Measurements from ENCODE around the gene AAK1.
A peak's percentile ranks its signal among the peaks of the same experiment; 100 is the strongest.
"Not testable (repeated sequence)": the region's sequence is repeated elsewhere in the genome, so short reads cannot be mapped to it uniquely, and the experiment has no call there.

AAK1 gene

DNA sequence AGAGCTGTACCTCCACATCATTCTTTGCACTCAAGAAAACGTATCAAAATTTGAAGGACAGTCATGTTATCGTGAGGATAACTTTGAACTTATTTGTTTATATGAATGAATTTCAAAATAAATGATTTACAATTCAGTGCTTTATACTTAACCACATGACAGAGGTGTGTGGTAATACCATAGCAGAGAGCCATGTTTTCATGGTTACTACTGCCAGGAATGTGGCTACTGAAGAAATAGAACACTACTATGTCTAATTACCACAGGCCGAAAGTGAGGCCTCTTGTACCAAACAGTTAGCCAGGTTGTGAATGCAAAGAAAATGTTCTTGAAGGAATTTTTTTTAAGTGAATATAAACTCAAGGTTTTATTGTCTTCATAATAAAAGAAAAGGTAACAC lies 49.2 kb downstream of the AAK1 start:
- DNase-seq = no peak

DNA sequence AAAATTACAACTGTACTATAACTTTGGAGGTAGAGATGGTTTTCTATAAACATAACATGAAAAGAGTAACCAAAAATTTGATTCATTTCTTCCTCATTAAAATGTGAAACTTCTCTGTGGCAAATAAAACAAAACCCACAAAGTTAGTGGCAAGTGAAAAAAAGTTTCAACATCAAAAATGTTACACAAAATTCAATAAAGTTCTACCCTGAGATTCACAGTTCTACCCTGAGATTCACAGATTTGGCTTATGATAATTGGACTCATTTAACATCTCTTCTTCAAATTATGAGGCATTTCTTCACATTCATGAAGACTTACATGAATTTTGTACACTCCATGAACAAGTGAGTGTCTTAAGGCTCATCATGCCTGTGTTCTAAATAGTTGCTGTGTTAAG lies 51.0 kb downstream of the AAK1 start:
- DNase-seq = no peak

DNA sequence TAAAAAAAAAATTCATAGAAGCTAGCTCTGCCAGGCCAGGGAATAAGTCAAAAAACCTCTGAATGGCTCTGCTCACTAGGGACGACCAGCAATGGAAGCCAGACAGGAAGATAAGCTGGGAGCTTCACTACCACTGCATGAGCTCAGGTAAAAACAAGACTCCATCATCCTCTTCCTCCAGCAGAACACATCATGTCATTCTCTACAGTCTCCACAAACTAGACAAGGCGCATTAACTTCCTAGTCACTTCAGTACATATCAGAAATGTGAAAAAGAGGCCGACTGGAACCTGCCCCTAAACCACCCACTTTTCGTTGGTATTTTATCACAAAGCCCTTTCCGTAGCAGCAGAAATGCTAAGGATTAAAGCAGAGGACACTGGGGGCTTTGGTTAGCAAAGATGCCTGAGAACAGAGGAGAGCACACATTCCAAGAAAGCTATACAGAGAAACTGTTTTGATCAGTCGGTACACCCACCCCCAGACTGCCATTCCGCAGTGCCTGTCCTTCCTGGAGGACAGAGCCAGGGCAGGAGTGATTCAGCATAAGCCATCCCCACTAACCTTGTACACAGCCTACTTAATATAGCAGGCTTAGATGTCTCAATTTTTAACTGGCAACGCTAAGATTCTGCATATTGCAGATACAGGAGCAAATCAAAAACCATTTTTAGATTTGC lies 53.4 kb downstream of the AAK1 start:
- no peak for DNase-seq

DNA sequence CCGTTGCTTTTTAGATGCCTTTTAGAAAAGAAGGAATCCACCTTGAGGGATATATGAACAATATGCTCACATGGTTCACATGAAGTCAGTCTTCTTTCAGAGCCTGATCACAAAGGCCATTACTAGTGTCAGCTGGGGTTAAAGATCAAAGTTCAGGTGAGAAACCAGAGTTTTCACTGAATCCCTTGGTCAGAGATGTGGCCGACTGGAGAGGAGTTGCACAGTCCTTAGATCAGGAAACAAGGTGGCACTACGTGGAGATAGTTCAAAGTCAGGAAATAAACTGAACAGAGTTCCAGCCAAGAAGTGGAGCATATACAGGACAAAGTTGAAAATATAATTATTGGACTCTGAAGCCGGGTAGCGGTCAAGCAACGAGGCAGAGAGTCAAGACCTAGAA lies 54.6 kb downstream of the AAK1 start:
- no peak for DNase-seq

DNA sequence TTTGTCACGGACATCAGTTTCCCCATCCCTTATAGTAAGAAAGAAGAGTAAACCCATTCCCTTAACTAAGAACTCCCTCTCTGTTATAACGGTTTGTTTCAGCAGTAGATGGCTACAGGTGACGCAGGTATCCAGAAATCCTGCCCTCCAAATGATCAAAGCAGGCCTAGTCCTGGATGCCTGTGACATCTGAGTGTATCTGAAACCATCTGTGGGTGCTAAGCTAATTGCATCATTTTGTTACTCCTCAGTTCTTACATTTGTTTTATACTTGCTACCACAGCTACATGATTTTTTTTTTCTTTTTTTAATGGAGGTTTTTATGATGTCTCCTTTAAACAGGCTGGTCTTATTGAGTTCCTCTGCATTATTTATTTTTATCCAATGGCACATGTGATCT lies 55.1 kb downstream of the AAK1 start:
- DNase-seq = no peak

DNA sequence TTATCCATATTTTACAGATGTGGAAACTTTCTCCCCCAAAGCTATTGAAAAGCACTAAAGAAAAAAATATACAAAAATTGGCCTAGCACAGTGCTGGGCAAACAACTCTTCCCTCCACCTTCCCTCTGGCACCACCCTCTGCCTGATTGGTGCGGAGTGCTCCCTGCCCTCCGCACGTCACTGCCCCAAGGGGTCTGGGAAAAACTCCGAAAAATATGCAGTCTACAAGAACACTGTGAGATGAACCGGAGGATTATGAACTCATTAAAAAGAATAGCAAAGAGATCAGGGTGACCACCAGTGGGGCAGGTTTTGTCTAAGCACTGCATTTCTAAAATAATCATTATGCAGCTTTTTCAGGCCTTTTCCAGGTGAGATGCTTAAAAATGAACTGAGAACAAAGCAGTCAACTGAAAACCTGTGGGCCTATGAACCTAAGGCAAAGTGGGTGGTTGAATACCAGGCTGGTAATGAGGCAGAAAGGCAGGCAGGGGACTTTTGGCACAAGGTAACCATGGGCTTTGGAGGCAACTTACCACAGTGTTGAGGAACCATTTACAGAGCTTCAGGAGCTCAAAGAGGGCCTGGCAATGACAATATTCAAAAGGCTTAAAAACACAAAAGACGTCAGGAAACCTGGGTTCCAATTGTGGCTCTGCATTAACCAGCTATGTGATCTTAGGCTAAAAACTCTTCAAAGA lies 57.5 kb downstream of the AAK1 start:
- no peak for DNase-seq

DNA sequence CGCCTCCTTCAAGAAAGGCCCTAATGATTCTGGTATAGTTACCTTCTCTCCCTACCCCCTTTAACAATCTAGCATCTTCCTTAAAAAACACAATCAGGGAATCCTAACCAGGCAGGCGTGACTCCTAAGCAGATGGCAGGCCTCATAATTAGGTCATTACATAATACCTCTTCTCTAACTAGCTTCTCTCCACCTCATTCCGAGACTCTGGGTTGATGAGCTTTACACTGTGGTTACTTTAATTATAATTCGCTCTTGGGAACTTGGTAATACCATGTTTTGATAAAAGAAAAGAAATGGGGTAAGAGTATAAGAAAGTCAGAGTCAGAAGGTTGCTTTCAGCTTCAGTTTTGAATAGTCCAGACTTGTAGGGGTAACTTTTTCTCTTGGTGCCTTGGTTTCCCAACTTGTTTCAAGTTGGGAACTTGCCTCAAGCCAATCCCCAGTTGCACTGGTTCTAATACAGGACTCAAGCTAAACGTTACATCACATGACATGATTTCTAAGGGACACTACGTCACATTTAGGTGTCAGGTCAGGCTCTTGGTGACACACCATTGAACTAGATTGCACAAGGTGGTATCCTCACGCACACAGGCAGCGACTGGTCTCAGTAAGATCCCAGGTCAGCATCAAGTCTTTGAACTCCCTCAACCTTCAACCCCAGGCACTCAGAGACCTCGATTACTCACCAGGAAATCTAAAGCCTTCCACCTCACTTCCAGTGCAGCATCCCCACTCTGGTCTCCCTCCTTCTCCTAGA lies 59.2 kb downstream of the AAK1 start:
- DNase-seq = no peak

DNA sequence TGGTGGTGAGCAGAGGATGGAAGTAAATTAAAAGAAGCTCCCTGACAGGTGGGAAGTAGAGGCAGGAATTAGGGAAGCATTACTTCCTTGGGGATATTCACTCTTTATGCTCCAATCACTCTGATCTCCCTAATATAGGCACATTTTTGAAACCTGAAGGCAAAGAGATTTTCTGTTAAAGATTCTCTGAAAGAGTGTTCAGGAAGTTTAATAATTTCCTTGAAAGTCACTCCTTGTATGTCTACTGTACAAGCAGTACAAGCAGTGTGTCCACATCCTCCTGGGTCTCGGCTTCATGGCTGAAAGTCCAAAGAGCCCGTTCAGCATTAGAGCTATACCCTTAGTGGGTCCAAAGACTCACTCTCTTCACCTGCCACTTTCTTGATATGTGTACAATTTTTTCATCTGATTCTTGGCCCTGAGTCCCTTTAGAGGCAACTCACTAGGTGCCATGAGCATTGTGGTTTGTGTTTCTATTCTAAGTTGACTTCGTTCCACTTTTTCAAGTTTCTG lies 60.2 kb downstream of the AAK1 start:
- no peak for DNase-seq

DNA sequence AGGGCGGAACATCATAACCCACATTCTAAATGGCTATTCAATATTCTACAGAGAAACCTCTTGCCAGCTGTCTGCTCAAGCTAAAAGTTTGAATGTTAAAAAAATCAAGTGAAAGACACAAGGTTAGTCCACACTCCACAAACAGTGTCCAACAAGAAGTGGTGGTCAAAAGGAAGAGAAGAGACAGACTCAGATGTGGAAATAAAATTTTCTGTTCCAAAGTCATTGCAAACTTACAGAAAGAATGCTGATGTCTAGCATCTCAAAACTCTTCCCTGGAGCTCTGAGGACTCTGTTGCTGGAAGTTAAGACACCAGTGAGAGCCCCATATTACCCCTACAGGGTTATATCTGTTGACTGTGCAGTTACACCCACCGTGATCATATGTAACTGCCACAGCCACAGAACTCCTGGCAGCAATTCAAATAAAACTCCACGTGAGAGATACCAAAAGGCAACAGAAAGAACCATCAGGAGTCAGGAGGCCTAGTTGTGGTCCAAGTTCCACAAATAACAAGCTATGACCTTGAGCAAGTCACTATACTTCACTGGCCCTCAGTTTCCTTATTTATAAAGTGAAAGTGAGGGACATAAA lies 60.9 kb downstream of the AAK1 start:
- DNase-seq = peak; percentile 2

DNA sequence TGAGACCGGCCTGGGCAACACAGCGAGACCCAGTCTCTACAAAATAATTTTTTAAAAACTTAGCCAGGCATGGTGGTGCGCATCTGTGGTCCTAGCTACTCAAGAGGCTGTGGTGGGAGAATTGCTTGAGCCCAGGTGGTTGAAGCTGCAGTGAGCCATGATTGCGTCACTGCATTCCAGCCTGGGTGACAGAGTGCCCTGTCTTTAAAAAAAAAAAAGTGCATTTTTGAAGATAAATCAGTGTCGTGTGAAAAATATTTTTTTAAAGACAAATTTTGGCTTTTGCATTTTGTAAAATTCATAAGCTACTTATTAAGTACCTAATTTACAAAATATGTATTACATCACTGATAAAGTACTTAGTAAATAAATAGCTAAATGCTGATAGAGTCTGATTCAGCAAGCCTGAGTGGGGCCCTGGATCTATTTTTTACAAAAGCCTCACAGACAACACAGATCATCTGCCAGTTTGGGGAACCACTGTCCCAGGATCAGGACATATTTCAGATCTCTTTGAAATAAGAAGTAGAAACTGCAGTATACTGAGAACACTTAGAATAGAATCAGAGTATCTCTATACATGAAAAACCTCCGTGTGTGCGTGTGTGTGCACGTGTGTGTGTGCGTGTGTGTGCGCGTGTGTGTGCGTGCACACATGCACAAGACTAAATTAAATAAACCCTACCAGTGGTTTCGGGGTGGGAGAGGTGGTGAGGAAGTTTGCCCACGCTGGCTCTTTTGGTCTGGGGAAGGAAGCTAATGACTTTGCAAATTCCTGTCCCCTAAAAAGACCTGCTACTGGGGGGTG lies 61.6 kb downstream of the AAK1 start:
- no peak for DNase-seq

DNA sequence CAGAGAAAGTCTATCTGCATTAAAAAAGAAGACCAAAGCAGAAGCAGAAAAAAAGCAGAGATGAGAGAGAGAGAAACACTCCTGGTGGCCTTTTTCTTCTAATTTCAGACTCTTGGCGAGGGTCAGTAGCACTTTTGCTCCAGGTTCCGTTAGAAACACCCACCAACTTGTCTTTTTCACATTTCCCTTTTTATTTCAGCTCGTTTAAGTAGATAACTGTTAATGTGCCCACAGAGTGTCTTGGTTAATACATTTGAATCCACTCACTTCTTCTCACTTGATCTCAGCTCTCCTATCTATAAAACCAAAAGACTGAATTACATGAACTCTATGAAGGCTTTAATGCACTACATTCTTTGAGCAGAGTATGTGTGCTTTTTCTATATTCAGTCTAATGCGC lies 63.1 kb downstream of the AAK1 start:
- no peak for DNase-seq

DNA sequence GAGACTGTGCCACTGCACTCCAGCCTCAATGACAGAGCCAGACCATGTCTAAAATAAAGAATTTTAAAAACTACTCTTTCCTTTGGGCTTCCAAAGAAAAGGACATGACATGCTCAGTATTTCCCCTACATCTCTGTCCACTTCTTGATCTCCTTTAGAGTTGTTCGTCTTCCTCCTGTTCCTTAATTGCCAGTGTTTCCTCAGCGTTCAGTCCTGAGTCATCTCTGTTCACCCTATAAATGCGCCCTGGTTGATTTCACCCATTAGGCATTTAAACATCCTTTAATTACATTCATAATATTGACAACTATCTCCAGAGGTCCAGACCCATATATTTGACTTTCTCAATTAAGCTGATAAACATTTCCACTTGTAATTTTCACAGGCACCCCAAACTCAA lies 64.0 kb downstream of the AAK1 start:
- DNase-seq = no peak

DNA sequence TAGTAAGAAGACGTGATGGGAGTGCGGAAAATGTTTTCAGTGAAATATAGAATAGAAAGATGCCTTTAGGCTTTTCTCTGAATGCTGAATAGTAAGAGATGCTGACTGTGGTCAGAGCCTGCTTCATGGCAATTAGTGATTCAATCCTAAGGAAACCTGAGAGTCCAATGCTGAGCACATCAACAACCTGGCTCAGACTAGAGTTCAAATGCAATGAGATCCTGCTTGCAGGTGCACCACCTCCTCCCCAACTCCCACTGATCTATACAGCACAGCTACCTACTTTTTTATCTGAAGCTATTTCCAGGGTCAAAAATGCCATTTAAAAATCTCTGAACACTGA lies 65.4 kb downstream of the AAK1 start:
- no peak for DNase-seq

DNA sequence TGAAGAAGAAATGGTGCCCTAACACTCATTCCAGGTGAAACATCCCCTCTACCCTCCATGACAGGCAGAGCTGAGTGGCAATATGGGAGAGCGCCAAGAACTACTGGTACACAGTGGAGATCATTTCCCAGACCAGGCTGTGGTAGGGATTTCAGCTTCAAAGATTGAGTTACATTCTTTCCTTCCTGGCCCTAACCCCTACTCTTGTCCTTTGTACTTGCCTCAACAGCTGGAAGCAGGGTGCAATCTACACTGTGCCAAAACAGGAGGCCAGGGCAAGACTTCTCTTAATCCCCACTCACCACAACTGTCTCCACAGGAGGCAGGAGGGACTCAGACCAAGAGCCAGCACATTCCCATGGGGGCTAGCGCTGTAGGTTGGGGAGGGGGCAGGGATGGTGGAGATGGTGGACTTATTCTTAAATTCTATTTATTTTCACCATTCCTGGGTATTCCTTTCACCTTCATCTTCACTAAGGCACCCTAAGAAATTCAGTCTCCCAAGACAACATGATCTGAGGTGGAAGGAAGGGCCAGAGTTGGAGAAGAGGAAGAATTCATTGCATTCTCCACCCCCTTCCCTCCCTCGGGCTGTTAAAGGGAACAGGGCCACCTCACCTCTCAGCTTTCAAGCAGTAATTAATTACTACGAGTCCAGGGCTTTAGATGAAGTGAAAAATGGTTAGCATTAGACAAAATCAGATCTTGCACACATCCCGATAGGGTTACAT lies 65.9 kb downstream of the AAK1 start:
- no peak for DNase-seq

DNA sequence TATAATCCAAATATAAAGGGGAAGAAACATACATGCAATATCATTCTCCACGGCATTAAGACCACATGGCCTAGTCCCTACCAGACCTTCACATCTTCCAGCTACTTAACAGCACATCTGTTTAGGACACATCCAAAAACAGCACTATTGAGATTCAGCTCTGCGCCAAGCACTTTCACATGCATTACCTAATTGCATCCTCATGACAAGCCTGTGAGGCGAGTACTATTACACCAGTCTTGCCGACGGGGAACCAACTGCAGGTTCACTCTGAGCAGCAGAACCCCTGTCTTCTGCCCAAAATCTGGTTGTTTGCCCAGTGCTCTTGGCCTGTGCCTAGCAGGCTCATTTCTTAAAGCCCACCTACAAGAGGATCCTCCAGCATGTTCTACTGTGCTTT lies 66.7 kb downstream of the AAK1 start:
- DNase-seq = no peak

DNA sequence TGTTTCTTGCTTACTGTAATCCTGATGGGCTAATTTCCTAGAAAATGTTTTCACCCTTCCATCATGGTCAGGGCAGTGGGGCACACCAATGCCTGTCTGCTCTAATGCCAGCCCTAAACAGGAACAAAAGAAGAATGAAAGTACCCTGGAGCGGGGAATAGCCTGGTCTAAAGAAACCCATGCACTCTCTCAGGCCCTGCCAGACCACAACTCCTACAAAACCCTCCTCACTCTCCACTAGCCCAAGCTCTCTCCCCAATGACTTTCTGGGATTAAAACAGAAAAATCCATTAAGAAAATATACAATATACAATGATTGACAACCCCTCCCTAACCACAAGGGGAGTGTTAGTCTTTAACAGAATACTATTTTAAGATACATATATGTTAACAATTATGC lies 67.6 kb downstream of the AAK1 start:
- DNase-seq = no peak

DNA sequence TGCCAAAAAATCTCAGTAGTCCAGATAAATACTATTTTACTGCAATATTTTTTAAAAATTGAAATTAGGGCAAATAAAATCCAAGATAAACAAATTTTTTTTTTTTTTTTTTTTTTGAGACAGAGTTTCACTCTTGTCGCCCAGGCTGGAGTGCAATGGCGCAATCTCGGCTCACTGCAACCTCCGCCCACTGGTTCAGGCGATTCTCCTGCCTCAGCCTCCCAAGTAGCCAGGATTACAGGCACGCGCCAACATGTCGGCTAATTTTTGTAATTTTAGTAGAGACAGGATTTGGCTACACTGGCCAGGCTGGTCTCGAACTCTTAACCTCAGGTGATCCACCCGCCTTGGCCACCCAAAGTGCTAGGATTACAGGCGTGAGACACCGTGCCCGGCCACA lies 68.2 kb downstream of the AAK1 start:
- not testable (repeated sequence) for DNase-seq

DNA sequence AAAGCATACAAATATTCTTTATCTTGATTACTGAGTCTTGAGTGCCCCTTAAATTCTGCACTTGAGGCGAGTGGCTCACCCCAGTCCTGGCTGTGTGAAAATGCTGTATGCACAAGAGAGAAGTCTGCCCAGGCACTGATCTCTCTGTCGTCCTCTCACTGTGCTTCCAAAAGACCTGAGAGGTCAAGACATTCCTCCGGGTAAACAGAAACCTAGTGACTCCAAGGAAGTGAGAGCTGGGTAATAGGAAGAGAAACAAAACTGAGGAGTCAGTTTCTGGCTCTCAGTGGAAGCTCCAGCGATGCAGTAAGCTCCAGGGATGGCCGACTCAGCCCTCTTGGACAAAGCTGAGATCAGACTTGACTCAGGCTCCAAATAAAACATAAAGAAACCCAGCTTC lies 70.9 kb downstream of the AAK1 start:
- DNase-seq = no peak

DNA sequence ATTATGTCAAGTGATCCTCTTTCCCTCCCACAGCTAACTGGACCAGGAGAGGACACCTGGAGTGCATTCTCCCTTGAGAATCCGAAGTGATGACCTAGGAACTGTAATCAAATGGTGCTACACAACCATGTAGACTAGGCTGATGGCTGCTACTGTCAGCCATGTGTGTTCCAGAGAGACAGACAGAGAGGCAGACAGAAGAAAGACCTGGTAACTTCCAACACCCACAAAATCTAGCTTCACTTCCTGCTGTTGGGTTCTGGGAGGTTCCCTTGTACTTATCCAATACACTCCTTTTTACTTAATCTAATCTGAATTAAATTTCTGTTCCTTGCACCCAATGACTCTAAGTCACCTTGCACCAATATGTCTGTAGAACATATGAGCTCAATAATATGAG lies 72.3 kb downstream of the AAK1 start:
- DNase-seq = no peak

DNA sequence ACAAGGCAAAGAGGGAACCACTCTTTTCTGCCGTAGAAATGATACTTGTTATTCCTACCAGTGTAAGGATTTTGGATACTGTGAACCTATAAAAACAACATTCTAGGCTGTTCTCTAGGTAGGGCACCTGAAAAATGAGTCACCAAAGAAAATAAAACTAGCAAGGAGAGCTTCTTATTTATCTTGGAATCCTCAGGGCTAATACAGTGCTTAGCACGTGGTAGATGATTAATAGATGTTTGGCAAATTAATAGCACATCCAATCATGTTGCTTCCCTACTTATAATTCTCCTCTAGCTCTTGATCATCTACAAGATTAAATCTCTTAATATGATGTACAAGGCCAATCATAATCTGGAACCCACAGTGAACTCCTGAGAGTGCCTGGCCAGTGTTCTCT lies 73.1 kb downstream of the AAK1 start:
- no peak for DNase-seq

DNA sequence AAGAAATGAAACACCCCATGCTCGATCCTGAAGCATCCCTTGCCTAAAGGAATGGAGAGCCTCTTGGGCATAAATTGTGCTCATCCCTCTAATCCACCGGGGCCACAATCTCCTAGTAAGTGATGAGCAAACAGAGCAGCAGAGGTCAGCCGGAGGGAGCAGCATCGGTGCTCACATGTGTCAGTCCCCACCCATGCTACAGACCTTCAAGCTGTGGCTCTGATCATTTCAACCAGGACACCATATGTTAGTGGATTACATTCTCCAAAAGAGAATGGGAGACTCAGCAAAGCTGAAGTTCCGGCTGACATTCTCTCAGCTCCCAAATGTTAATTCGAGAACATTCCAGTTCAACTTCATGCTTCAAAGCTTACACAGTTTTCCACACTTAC lies 75.6 kb downstream of the AAK1 start:
- no peak for DNase-seq
